ENCODE data around the gene FNDC7.

The FNDC7 gene

DNA sequence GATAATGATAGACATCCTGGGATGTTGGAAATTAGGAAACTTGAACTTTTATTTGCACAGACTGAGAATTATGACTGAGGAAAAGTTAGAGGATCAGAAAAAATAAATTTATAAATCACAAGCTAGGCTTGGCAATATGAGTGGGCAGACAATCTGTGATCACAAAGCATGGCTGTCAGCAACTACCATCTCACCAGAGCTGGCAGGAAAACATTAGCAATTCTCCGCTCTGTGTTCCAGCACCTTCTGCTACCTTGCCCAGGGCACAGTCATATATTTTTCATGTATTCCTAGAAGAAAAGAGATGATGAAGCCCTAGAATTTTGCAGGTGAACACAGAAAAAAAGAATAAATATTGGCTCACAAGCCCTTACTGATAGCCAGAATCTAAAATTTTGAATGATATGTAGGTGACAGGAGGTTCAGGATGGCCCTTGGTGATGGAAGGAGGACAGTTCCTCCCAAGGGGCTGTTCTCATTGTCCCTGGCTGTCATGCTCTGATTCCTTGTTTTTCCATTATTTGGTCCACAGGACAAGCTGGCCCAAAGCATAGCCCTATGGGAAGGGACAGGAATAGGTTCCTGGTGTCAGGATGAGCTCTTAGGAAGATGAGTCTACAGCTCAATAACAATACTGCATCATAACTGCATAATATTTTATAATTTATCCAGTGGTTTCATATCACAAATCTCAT lies 21.6 kb downstream of the FNDC7 start:
- TF ChIP-seq, protein P1, sequence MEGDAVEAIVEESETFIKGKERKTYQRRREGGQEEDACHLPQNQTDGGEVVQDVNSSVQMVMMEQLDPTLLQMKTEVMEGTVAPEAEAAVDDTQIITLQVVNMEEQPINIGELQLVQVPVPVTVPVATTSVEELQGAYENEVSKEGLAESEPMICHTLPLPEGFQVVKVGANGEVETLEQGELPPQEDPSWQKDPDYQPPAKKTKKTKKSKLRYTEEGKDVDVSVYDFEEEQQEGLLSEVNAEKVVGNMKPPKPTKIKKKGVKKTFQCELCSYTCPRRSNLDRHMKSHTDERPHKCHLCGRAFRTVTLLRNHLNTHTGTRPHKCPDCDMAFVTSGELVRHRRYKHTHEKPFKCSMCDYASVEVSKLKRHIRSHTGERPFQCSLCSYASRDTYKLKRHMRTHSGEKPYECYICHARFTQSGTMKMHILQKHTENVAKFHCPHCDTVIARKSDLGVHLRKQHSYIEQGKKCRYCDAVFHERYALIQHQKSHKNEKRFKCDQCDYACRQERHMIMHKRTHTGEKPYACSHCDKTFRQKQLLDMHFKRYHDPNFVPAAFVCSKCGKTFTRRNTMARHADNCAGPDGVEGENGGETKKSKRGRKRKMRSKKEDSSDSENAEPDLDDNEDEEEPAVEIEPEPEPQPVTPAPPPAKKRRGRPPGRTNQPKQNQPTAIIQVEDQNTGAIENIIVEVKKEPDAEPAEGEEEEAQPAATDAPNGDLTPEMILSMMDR (IDR thresholded peaks at IDR 0.05; ENCODE audit: low read depth, low read length, missing control alignments): no peak
- DNase-seq (ENCODE audit: low read depth): no peak
- H3K4me3 ChIP-seq (ENCODE audit: low read depth, low read length): no peak overlapping the region
- in situ Hi-C loops (cut with HindIII; ENCODE audit: low sequenced_read_pairs): no loop called here

GRCh38 chr1:108742253-108742652 lies 29.5 kb downstream of the FNDC7 start:
- no peak for DNase-seq (ENCODE audit: low read depth)
- TF ChIP-seq, protein P1 (IDR thresholded peaks at IDR 0.05; ENCODE audit: low read depth, low read length, missing control alignments): no peak
- in situ Hi-C loops (cut with HindIII; ENCODE audit: low sequenced_read_pairs): no loop called here

GRCh38 chr1:108745980-108746381 lies 33.3 kb downstream of the FNDC7 start:
- no peak for DNase-seq (ENCODE audit: low read depth)
- TF ChIP-seq, protein P1 (IDR thresholded peaks at IDR 0.05; ENCODE audit: low read depth, low read length, missing control alignments): no peak
- peak overlapping the region; percentile 84 for H3K4me3 ChIP-seq (ENCODE audit: low read depth, low read length)
- in situ Hi-C loops (cut with HindIII; ENCODE audit: low sequenced_read_pairs): no loop called here

More at GRCh38 chr1:108742253-108742652, 29.5 kb downstream of the FNDC7 start:
- no peak overlapping the region for H3K4me3 ChIP-seq (ENCODE audit: low read depth, low read length)

- TF ChIP-seq, protein P1 (IDR thresholded peaks at IDR 0.05; ENCODE audit: low read depth, low read length, missing control alignments): peak; percentile 98
- peak; percentile 94 for DNase-seq (ENCODE audit: low read depth)
- H3K4me3 ChIP-seq (ENCODE audit: low read depth, low read length): peak within 1 kb of the TSS; percentile 84
- in situ Hi-C loops (cut with HindIII; ENCODE audit: low sequenced_read_pairs): no loop called here
These were observed 33.9 kb downstream of the FNDC7 start, which contains the start of gene STXBP3 for GRCh38 chr1:108746382-108747170. STXBP3 (plus strand) TSS chr1:108746674; CDS start chr1:108746738, 64 bp downstream.

- in situ Hi-C loops (cut with HindIII; ENCODE audit: low sequenced_read_pairs): no loop called here
- TF ChIP-seq, protein P1 (IDR thresholded peaks at IDR 0.05; ENCODE audit: low read depth, low read length, missing control alignments): no peak
- peak; percentile 64 for DNase-seq (ENCODE audit: low read depth)
- H3K4me3 ChIP-seq (ENCODE audit: low read depth, low read length): peak overlapping the region; percentile 84
These were observed 34.6 kb downstream of the FNDC7 start for GRCh38 chr1:108747171-108747850.

DNA sequence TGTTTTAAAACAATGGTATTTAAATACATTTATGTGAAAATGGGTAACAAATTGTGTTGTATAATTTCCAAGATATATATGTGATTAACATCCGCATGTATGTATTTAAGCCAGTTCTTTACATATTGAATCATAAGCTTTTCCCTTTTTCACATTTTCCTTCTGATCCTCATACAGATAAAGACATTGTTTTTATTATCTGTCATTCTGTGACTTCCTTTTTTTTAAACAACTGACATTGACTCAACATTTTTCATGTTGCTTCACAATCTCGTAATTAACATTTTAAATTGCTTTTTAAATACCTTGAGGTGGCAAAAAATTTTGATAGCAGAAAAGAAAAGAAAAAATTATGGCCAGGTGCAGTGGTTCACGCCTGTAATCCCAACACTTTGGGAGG lies 35.2 kb downstream of the FNDC7 start:
- no peak for DNase-seq (ENCODE audit: low read depth)
- in situ Hi-C loops (cut with HindIII; ENCODE audit: low sequenced_read_pairs): no loop called here
- H3K4me3 ChIP-seq (ENCODE audit: low read depth, low read length): no peak overlapping the region
- TF ChIP-seq, protein P1 (IDR thresholded peaks at IDR 0.05; ENCODE audit: low read depth, low read length, missing control alignments): no peak
